HG02759 (cell line): ENCODE measurements around the gene SHFL.

Source experiments
- ATAC-seq: cut with Tn5 transposase; IDR thresholded peaks from one replicate; pipeline ENCODE4 v1.9.1; 2021; ENCODE audit warnings: mild to moderate bottlenecking, moderate library complexity; ENCODE audit not compliant: unreplicated experiment

SHFL gene

GRCh38 chr19:10107817-10108367 is 21.8 kb downstream of the SHFL start:
- ATAC-seq = no peak

GRCh38 chr19:10109528-10109927 is 23.4 kb downstream of the SHFL start:
- no peak for ATAC-seq

GRCh38 chr19:10110076-10110971 is 24.2 kb downstream of the SHFL start:
- ATAC-seq = no peak

GRCh38 chr19:10110972-10111317 is 24.8 kb downstream of the SHFL start:
- no peak for ATAC-seq

GRCh38 chr19:10111405-10111811 is 25.3 kb downstream of the SHFL start, which contains the start of gene P2RY11:
TSS of gene P2RY11 (plus strand) at chr19:10111693. CDS start at chr19:10111722, 29 bp downstream.
- no peak for ATAC-seq

GRCh38 chr19:10112037-10112761 is 26.1 kb downstream of the SHFL start:
- ATAC-seq = no peak

- no peak for ATAC-seq
These were observed 26.9 kb downstream of the SHFL start for GRCh38 chr19:10112895-10113591.

GRCh38 chr19:10113592-10113963 is 27.5 kb downstream of the SHFL start:
- no peak for ATAC-seq

GRCh38 chr19:10113964-10114650 is 28.0 kb downstream of the SHFL start:
- ATAC-seq = no peak

GRCh38 chr19:10114651-10115391 is 28.7 kb downstream of the SHFL start:
- no peak for ATAC-seq

- ATAC-seq = no peak
These were observed 29.4 kb downstream of the SHFL start for GRCh38 chr19:10115392-10116084.

- no peak for ATAC-seq
These were observed 30.2 kb downstream of the SHFL start for GRCh38 chr19:10116085-10116865.

- no peak for ATAC-seq
These were observed 30.9 kb downstream of the SHFL start for GRCh38 chr19:10116866-10117616.

- no peak for ATAC-seq
These were observed 32.8 kb downstream of the SHFL start for GRCh38 chr19:10118960-10119359.

GRCh38 chr19:10120538-10121189 is 34.5 kb downstream of the SHFL start:
- no peak for ATAC-seq

GRCh38 chr19:10122045-10122444 is 35.9 kb downstream of the SHFL start:
- no peak for ATAC-seq

GRCh38 chr19:10124429-10124828 is 38.3 kb downstream of the SHFL start:
- ATAC-seq = no peak
